Endothelial cell (in vitro differentiated cells): Measurements from ENCODE around the gene CEP44. TPM values are rescaled to one million over a fixed set of nuclear protein-coding genes. Genes with fewer than 3 reads are reported as not detected.

Source experiments
- DNase-seq: peaks from one replicate; pipeline ENCODE4 v3.0.0; 2021; ENCODE audit warnings: low spot score
- H3K27ac Mint-ChIP-seq: one replicate; pipeline ENCODE4 v1.8.0; 2021; ENCODE audit warnings: mixed read lengths, inconsistent platforms; ENCODE audit not compliant: unreplicated experiment
- H3K27me3 Mint-ChIP-seq: one replicate; pipeline ENCODE4 v1.8.0; 2021; ENCODE audit warnings: mild to moderate bottlenecking, moderate library complexity, mixed read lengths, inconsistent platforms; ENCODE audit not compliant: unreplicated experiment
- H3K36me3 Mint-ChIP-seq: one replicate; pipeline ENCODE4 v1.8.0; 2021; ENCODE audit warnings: mild to moderate bottlenecking, low read depth, mixed read lengths, inconsistent platforms; ENCODE audit not compliant: unreplicated experiment
- H3K4me1 Mint-ChIP-seq: one replicate; pipeline ENCODE4 v1.8.0; 2021; ENCODE audit warnings: mild to moderate bottlenecking, mixed read lengths, inconsistent platforms; ENCODE audit not compliant: unreplicated experiment
- H3K4me3 Mint-ChIP-seq: one replicate; pipeline ENCODE4 v1.8.0; 2021; ENCODE audit warnings: mild to moderate bottlenecking, mixed read lengths, inconsistent platforms; ENCODE audit not compliant: unreplicated experiment
- H3K9me3 Mint-ChIP-seq: one replicate; pipeline ENCODE4 v1.8.0; 2021; ENCODE audit warnings: mixed read lengths, inconsistent platforms; ENCODE audit not compliant: unreplicated experiment
- CTCF ChIP-seq: fragments of 200-600 bp; sonication (generic); IDR thresholded peaks from one replicate; pipeline ENCODE4 v1.5.0; 2021; ENCODE audit warnings: antibody characterized with exemption; ENCODE audit not compliant: unreplicated experiment
- total RNA-seq: library from RNA; stranded (reverse); fragmentation: NEBNext Ultra II Directional; extraction: Animal tissue kit (Norgen Biotek cat#: 25700); gene quantifications from one replicate; pipeline ENCODE4 v1.2.1, GENCODE V29; 2021; ENCODE audit not compliant: unreplicated experiment

The CEP44 gene
- total RNA-seq, 1 donor from 2014 or later, result 9.5 TPM

- Mint-ChIP-seq H3K4me3 (no peak overlapping the region), H3K27me3 (no peaks in the 10 kb centered on the region), H3K27ac (no peak overlapping the region), H3K4me1 (no peaks in the 10 kb centered on the region), H3K36me3 (no peaks in the 10 kb centered on the region), H3K9me3 (no peaks in the 10 kb centered on the region)
- TF ChIP-seq CTCF, result no peak
- DNase-seq, result no peak
Measured at GRCh38 chr4:174314274-174314673, 30.6 kb downstream of the CEP44 start.

GRCh38 chr4:174314770-174315169 is 31.1 kb downstream of the CEP44 start:
- H3K4me1 Mint-ChIP-seq, result no peaks in the 10 kb centered on the region
- no peaks in the 10 kb centered on the region for H3K9me3 Mint-ChIP-seq
- no peak for TF ChIP-seq CTCF
- H3K27ac Mint-ChIP-seq, result no peak overlapping the region
- H3K4me3 Mint-ChIP-seq, result no peak overlapping the region
- no peak for DNase-seq
- no peaks in the 10 kb centered on the region for H3K36me3 Mint-ChIP-seq
- no peaks in the 10 kb centered on the region for H3K27me3 Mint-ChIP-seq

- no peaks in the 10 kb centered on the region for H3K9me3 Mint-ChIP-seq
- H3K27ac Mint-ChIP-seq, result no peak overlapping the region
Measured at GRCh38 chr4:174316546-174316945, 32.8 kb downstream of the CEP44 start.

GRCh38 chr4:174316954-174317353 is 33.2 kb downstream of the CEP44 start:
- Mint-ChIP-seq H3K4me1 (peaks cover 4% of the 10 kb centered on the region), H3K27ac (no peak overlapping the region)

More at GRCh38 chr4:174316546-174316945, 32.8 kb downstream of the CEP44 start:
- H3K36me3 Mint-ChIP-seq, result no peaks in the 10 kb centered on the region
- H3K4me3 Mint-ChIP-seq, result no peak overlapping the region
- no peak for DNase-seq
- peaks cover 4% of the 10 kb centered on the region for H3K4me1 Mint-ChIP-seq
- no peak for TF ChIP-seq CTCF
- no peaks in the 10 kb centered on the region for H3K27me3 Mint-ChIP-seq

GRCh38 chr4:174317531-174317930 is 33.8 kb downstream of the CEP44 start:
- H3K4me1 Mint-ChIP-seq, result peaks cover 4% of the 10 kb centered on the region
- H3K36me3 Mint-ChIP-seq, result no peaks in the 10 kb centered on the region
- DNase-seq, result no peak
- no peak overlapping the region for H3K27ac Mint-ChIP-seq
- H3K4me3 Mint-ChIP-seq, result no peak overlapping the region
- H3K9me3 Mint-ChIP-seq, result no peaks in the 10 kb centered on the region
- no peaks in the 10 kb centered on the region for H3K27me3 Mint-ChIP-seq
- TF ChIP-seq CTCF, result no peak

More at GRCh38 chr4:174316954-174317353, 33.2 kb downstream of the CEP44 start:
- H3K27me3 Mint-ChIP-seq, result no peaks in the 10 kb centered on the region
- no peak overlapping the region for H3K4me3 Mint-ChIP-seq
- H3K36me3 Mint-ChIP-seq, result no peaks in the 10 kb centered on the region
- no peaks in the 10 kb centered on the region for H3K9me3 Mint-ChIP-seq
- TF ChIP-seq CTCF, result no peak
- DNase-seq, result no peak
